Aorta (tissue), 5 donors: Measurements from ENCODE around the gene CASP2. TPM values are rescaled to one million over a fixed set of nuclear protein-coding genes. Genes with fewer than 3 reads are reported as not detected.

Source experiments
- ATAC-seq: fragments of 200-7000 bp; cut with Tn5 transposase; one replicate; pipeline ENCODE4 v1.9.1; 2022; ENCODE audit warnings: moderate library complexity; ENCODE audit not compliant: low FRiP score
- DNase-seq, 2 donors: peaks; one replicate each; pipeline ENCODE4 v3.0.0-alpha.2; 2020
- H3K27ac ChIP-seq, 2 donors: one replicate each; pipeline ENCODE4 v1.5.1; 2013; ENCODE audit warnings: low read length in 2 of 2, mild to moderate bottlenecking in 2 of 2, moderate library complexity in 2 of 2, control low read depth in 1 of 2, inconsistent platforms in 1 of 2, low read depth in 1 of 2
- H3K27me3 ChIP-seq, 2 donors: one replicate each; pipeline ENCODE4 v1.6.1; 2013; ENCODE audit warnings: control low read depth in 1 of 2, low read length in 1 of 2, mild to moderate bottlenecking in 1 of 2, moderate library complexity in 1 of 2; ENCODE audit not compliant: insufficient read depth in 2 of 2, control insufficient read depth in 1 of 2
- H3K36me3 ChIP-seq, 2 donors: one replicate each; pipeline ENCODE4 v1.6.1; 2013; ENCODE audit warnings: control low read depth in 1 of 2, low read length in 1 of 2, mild to moderate bottlenecking in 1 of 2; ENCODE audit not compliant: insufficient read depth in 2 of 2, control insufficient read depth in 1 of 2
- H3K4me1 ChIP-seq, 2 donors: one replicate each; pipeline ENCODE4 v1.6.1; 2013; ENCODE audit warnings: low read length in 2 of 2, control low read depth in 1 of 2, mild to moderate bottlenecking in 1 of 2, moderate library complexity in 1 of 2; ENCODE audit not compliant: insufficient read depth in 2 of 2, control insufficient read depth in 1 of 2
- H3K4me3 ChIP-seq, 2 donors: one replicate each; pipeline ENCODE4 v1.5.1; 2013; ENCODE audit warnings: low read length in 2 of 2, control low read depth in 1 of 2, mild to moderate bottlenecking in 1 of 2
- H3K9me3 ChIP-seq: one replicate; pipeline ENCODE4 v1.6.1; 2013; ENCODE audit warnings: mild to moderate bottlenecking, low read length; ENCODE audit not compliant: control insufficient read depth
- WGBS, 2 donors: extraction: QIAGEN DNeasy Blood & Tissue Kit; methylation state at CpG; one replicate each; pipeline ENCODE4 v1.1.7; 2013; 5-methylcytosine and 5-hydroxymethylcytosine counted together
- intact Hi-C, 2 donors: fragments of 100-400 bp; cut with DNase I; formaldehyde crosslinking; loops; one replicate each; pipeline versions ENCODE4 v1.14.2 to v1.15.0; 2022
- polyA plus RNA-seq, 2 donors: library from polyadenylated mRNA; stranded (reverse); fragments of 200-250 nt; gene quantifications; one replicate each; pipeline ENCODE4 v1.2.3, GENCODE V29; 2013
- total RNA-seq, 2 donors: library from RNA; stranded (reverse); fragmentation: NEBNext Ultra II Directional; extraction: Animal tissue kit (Norgen Biotek cat#: 25700); gene quantifications; one replicate each; pipeline ENCODE4 v1.2.1, GENCODE V29; 2021
- donor health status: healthy with polysubstance abuse.
- donor health status: Bipolar disorder and iron deficiency.
- donor health status: DM: no; HTN: no; CAD: no.
- donor health status: DM: no; HTN: no; CAD: no.
- donor health status: DM: yes; HTN: yes; CAD: no.

CASP2 gene
- total and polyA plus RNA-seq, 4 donors: 2.6 to 23.9 (median 13.8) TPM

- no peaks in the 10 kb centered on the region for H3K27me3 ChIP-seq
- no peak for ATAC-seq
- no peak for DNase-seq
- WGBS, 2 donors: 94 to 100% methylated on average over 2 of the region's 2 CpGs
- no peaks in the 10 kb centered on the region for H3K4me1 ChIP-seq
- H3K36me3 ChIP-seq: peaks cover 6 to 13% of the 10 kb centered on the region in 2 donors
- no peaks in the 10 kb centered on the region for H3K9me3 ChIP-seq
- no peak overlapping the region for H3K27ac ChIP-seq
- no peak overlapping the region for H3K4me3 ChIP-seq
- intact Hi-C loops: no loop called here
Measured at GRCh38 chr7:143308632-143309031, 20.5 kb downstream of the CASP2 start.

GRCh38 chr7:143314127-143314526 lies 26.0 kb downstream of the CASP2 start:
- Histone ChIP-seq H3K4me1 (no peaks in the 10 kb centered on the region), H3K4me3 (no peak overlapping the region), H3K9me3 (no peaks in the 10 kb centered on the region), H3K27me3 (no peaks in the 10 kb centered on the region), H3K27ac (no peak overlapping the region), H3K36me3 (no peaks in the 10 kb centered on the region)
- DNase-seq (no peak), ATAC-seq (no peak)
- intact Hi-C loops: no loop called here

GRCh38 chr7:143315776-143316175 lies 27.6 kb downstream of the CASP2 start, which contains the start of gene CLCN1:
TSS of gene CLCN1 (plus strand) at chr7:143316111. CDS start at chr7:143316213, 102 bp downstream.
- Histone ChIP-seq H3K4me3 (no peak within 1 kb of the TSS), H3K27ac (no peak within 1 kb of the TSS), H3K9me3 (no peaks in the 10 kb centered on the region), H3K4me1 (no peaks in the 10 kb centered on the region), H3K36me3 (no peaks in the 10 kb centered on the region), H3K27me3 (no peaks in the 10 kb centered on the region)
- no peak for DNase-seq
- intact Hi-C loops: no loop called here
- WGBS, 2 donors: 59 to 72% methylated on average over 5 of the region's 5 CpGs
- no peak for ATAC-seq

- H3K9me3 ChIP-seq: no peaks in the 10 kb centered on the region
- no peaks in the 10 kb centered on the region for H3K27me3 ChIP-seq
- DNase-seq (no peak), ATAC-seq (no peak)
- 84 to 92% methylated on average over 4 of the region's 4 CpGs for WGBS, 2 donors
- no peak overlapping the region for H3K27ac ChIP-seq
- no peaks in the 10 kb centered on the region for H3K36me3 ChIP-seq
- intact Hi-C loops: no loop called here
- no peak overlapping the region for H3K4me3 ChIP-seq
- no peaks in the 10 kb centered on the region for H3K4me1 ChIP-seq
Measured at GRCh38 chr7:143316492-143316891, 28.3 kb downstream of the CASP2 start.

GRCh38 chr7:143318661-143319060 lies 30.5 kb downstream of the CASP2 start:
- no peak overlapping the region for H3K27ac ChIP-seq
- H3K9me3 ChIP-seq: no peaks in the 10 kb centered on the region
- peak; percentile 19 for ATAC-seq
- no peaks in the 10 kb centered on the region for H3K36me3 ChIP-seq
- intact Hi-C loops: no loop called here
- 60% methylated on average over 5 of the region's 5 CpGs for WGBS, 2 donors
- H3K27me3 ChIP-seq: no peaks in the 10 kb centered on the region
- H3K4me1 ChIP-seq: no peaks in the 10 kb centered on the region
- no peak overlapping the region for H3K4me3 ChIP-seq
- DNase-seq: no peak

GRCh38 chr7:143320620-143321019 lies 32.5 kb downstream of the CASP2 start:
- Histone ChIP-seq H3K4me1 (no peaks in the 10 kb centered on the region), H3K36me3 (no peaks in the 10 kb centered on the region), H3K4me3 (no peak overlapping the region), H3K27me3 (no peaks in the 10 kb centered on the region), H3K9me3 (no peaks in the 10 kb centered on the region), H3K27ac (no peak overlapping the region)
- ATAC-seq (no peak), DNase-seq (no peak)
- intact Hi-C loops: loop anchor here in 1 of 2 donors (5.0 kb wide), 1 partner anchor 97 kb away; no protein-coding TSS in a partner anchor
- WGBS, 2 donors: 49 to 56% methylated on average over 9 of the region's 9 CpGs

GRCh38 chr7:143321242-143321641 lies 33.1 kb downstream of the CASP2 start:
- no peak overlapping the region for H3K27ac ChIP-seq
- ATAC-seq (no peak), DNase-seq (no peak)
- H3K9me3 ChIP-seq: no peaks in the 10 kb centered on the region
- no peak overlapping the region for H3K4me3 ChIP-seq
- intact Hi-C loops: loop anchor here in 1 of 2 donors (5.0 kb wide), 1 partner anchor 96 kb away; no protein-coding TSS in a partner anchor
- H3K27me3 ChIP-seq: no peaks in the 10 kb centered on the region
- 95 to 98% methylated on average over 10 of the region's 10 CpGs for WGBS, 2 donors
- no peaks in the 10 kb centered on the region for H3K4me1 ChIP-seq
- no peaks in the 10 kb centered on the region for H3K36me3 ChIP-seq

- ATAC-seq: no peak
- WGBS, 2 donors: 80 to 84% methylated on average over 4 of the region's 4 CpGs
Measured at GRCh38 chr7:143321734-143322133, 33.6 kb downstream of the CASP2 start.

GRCh38 chr7:143322760-143323633 lies 34.8 kb downstream of the CASP2 start:
- 86 to 89% methylated on average over 23 of the region's 23 CpGs for WGBS, 2 donors
- Histone ChIP-seq H3K4me3 (no peak overlapping the region), H3K27ac (no peak overlapping the region), H3K36me3 (no peaks in the 10 kb centered on the region), H3K9me3 (no peaks in the 10 kb centered on the region), H3K27me3 (no peaks in the 10 kb centered on the region), H3K4me1 (no peaks in the 10 kb centered on the region)
- ATAC-seq: no peak
- DNase-seq: no peak
- intact Hi-C loops: loop anchor here in 1 of 2 donors (5.0 kb wide), 1 partner anchor 94 kb away; no protein-coding TSS in a partner anchor

More at GRCh38 chr7:143321734-143322133, 33.6 kb downstream of the CASP2 start:
- peak in 1 of 2 donors; percentile 64 for DNase-seq
- Histone ChIP-seq H3K27ac (no peak overlapping the region), H3K9me3 (no peaks in the 10 kb centered on the region), H3K36me3 (no peaks in the 10 kb centered on the region), H3K4me1 (no peaks in the 10 kb centered on the region), H3K4me3 (no peak overlapping the region), H3K27me3 (no peaks in the 10 kb centered on the region)
- intact Hi-C loops: loop anchor here in 1 of 2 donors (5.0 kb wide), 1 partner anchor 96 kb away; no protein-coding TSS in a partner anchor
